Measurements from ENCODE around the gene FBXL3. TPM values are rescaled to one million over a fixed set of nuclear protein-coding genes. Genes with fewer than 3 reads are reported as not detected.
A peak's percentile ranks its signal among the peaks of the same experiment; 100 is the strongest.

Gene FBXL3
- polyA plus RNA-seq, 1 donor from 2014 or later, result 44.1 TPM

DNA sequence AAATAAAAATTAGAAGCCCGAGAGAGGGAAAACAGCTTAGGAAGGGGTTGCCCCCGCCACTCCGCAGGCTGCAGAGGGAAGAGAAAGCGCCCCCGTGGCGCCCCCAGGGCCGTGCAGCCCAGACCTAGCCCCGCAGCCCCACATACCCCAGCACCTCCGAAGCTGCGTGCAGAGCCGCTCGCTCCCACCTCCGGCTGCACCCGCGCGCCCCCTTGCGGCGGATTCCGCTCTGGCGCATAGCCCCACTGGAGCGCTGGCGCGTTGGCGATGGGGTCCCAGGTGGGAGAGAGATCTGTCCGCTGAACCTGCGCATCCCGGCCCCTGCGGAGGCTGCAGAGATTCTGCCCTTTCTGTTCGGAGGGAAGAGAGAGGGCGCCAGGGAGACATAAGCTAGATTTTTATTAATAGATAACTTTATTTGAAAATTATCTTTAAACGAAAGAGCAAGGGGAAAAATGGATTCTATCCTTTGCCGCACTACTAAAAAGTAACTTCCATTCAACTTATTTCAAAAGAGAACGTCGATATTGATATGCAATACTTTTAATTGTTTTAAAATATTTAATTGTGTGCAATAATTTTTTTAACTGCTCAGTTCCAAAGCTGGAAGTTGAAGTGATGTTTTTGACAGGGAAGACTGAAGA, 46.8 kb downstream of the FBXL3 start:
- Histone ChIP-seq H3K27me3 (ENCODE audit: insufficient read depth, low read depth, low read length) (peaks cover 9% of the 10 kb centered on the region), H3F3A (ENCODE audit: insufficient read depth, low read length, poor library complexity, severe bottlenecking) (no peaks in the 10 kb centered on the region), H4K20me1 (ENCODE audit: insufficient read depth) (no peaks in the 10 kb centered on the region), H3K4me2 (ENCODE audit: low read length) (no peak overlapping the region), H3K9ac (ENCODE audit: low read length) (no peak overlapping the region), H3K9me3 (ENCODE audit: low read length) (no peaks in the 10 kb centered on the region), H3K79me2 (replicated peaks; ENCODE audit: insufficient read depth, low read length) (no peaks in the 10 kb centered on the region), H3K36me3 (ENCODE audit: insufficient read depth, low read length) (no peaks in the 10 kb centered on the region), H2AFZ (ENCODE audit: low read depth, low read length) (no peak overlapping the region), H3K27ac (ENCODE audit: low read length) (no peak overlapping the region), H3K9me2 (ENCODE audit: insufficient read depth, low read length) (no peaks in the 10 kb centered on the region), H3K4me3 (ENCODE audit: low read length) (peak overlapping the region; percentile 31)
- TF ChIP-seq, protein P1, sequence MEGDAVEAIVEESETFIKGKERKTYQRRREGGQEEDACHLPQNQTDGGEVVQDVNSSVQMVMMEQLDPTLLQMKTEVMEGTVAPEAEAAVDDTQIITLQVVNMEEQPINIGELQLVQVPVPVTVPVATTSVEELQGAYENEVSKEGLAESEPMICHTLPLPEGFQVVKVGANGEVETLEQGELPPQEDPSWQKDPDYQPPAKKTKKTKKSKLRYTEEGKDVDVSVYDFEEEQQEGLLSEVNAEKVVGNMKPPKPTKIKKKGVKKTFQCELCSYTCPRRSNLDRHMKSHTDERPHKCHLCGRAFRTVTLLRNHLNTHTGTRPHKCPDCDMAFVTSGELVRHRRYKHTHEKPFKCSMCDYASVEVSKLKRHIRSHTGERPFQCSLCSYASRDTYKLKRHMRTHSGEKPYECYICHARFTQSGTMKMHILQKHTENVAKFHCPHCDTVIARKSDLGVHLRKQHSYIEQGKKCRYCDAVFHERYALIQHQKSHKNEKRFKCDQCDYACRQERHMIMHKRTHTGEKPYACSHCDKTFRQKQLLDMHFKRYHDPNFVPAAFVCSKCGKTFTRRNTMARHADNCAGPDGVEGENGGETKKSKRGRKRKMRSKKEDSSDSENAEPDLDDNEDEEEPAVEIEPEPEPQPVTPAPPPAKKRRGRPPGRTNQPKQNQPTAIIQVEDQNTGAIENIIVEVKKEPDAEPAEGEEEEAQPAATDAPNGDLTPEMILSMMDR (IDR thresholded peaks at IDR 0.05; ENCODE audit: poor library complexity, severe bottlenecking), result peak; percentile 78
- peak; percentile 67 for TF ChIP-seq SMC3 (conservative IDR thresholded peaks at IDR 0.05; ENCODE audit: poor library complexity)
- no peak for TF ChIP-seq EZH2 (IDR thresholded peaks at IDR 0.05; ENCODE audit: borderline replicate concordance, insufficient read depth, low read length, poor library complexity, severe bottlenecking)
- TF ChIP-seq RAD21 (conservative IDR thresholded peaks at IDR 0.05), result peak; percentile 58
- TF ChIP-seq, protein P2, sequence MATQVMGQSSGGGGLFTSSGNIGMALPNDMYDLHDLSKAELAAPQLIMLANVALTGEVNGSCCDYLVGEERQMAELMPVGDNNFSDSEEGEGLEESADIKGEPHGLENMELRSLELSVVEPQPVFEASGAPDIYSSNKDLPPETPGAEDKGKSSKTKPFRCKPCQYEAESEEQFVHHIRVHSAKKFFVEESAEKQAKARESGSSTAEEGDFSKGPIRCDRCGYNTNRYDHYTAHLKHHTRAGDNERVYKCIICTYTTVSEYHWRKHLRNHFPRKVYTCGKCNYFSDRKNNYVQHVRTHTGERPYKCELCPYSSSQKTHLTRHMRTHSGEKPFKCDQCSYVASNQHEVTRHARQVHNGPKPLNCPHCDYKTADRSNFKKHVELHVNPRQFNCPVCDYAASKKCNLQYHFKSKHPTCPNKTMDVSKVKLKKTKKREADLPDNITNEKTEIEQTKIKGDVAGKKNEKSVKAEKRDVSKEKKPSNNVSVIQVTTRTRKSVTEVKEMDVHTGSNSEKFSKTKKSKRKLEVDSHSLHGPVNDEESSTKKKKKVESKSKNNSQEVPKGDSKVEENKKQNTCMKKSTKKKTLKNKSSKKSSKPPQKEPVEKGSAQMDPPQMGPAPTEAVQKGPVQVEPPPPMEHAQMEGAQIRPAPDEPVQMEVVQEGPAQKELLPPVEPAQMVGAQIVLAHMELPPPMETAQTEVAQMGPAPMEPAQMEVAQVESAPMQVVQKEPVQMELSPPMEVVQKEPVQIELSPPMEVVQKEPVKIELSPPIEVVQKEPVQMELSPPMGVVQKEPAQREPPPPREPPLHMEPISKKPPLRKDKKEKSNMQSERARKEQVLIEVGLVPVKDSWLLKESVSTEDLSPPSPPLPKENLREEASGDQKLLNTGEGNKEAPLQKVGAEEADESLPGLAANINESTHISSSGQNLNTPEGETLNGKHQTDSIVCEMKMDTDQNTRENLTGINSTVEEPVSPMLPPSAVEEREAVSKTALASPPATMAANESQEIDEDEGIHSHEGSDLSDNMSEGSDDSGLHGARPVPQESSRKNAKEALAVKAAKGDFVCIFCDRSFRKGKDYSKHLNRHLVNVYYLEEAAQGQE (IDR thresholded peaks at IDR 0.05; ENCODE audit: borderline replicate concordance), result no peak

DNA sequence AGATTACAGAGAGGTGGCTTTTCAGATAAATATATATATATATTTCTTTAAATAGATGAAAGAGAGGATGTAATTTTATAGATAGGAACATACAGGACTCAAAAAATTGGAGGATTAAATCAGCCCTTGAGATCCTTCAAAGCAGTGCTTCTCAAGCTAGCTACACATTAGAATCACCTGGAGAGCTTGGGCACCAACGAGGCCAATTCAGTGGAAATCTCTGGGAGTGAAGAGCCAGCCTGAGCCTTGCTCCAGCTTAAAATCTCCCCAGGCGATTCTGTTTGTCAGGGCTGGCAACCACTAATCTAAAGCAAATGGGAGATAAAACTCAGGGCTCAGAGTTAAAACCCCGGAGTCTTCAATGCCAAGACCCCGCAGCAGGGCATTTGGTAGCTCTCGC, 50.0 kb downstream of the FBXL3 start:
- Histone ChIP-seq H3F3A (ENCODE audit: insufficient read depth, low read length, poor library complexity, severe bottlenecking) (no peaks in the 10 kb centered on the region), H3K4me2 (ENCODE audit: low read length) (no peak overlapping the region), H2AFZ (ENCODE audit: low read depth, low read length) (no peak overlapping the region), H3K9ac (ENCODE audit: low read length) (no peak overlapping the region), H4K20me1 (ENCODE audit: insufficient read depth) (no peaks in the 10 kb centered on the region), H3K9me2 (ENCODE audit: insufficient read depth, low read length) (no peaks in the 10 kb centered on the region), H3K4me3 (ENCODE audit: low read length) (no peak overlapping the region), H3K9me3 (ENCODE audit: low read length) (no peaks in the 10 kb centered on the region), H3K36me3 (ENCODE audit: insufficient read depth, low read length) (no peaks in the 10 kb centered on the region), H3K79me2 (replicated peaks; ENCODE audit: insufficient read depth, low read length) (no peaks in the 10 kb centered on the region), H3K27me3 (ENCODE audit: insufficient read depth, low read depth, low read length) (peaks cover 9% of the 10 kb centered on the region), H3K27ac (ENCODE audit: low read length) (no peak overlapping the region)
- TF ChIP-seq, protein P1 (IDR thresholded peaks at IDR 0.05; ENCODE audit: poor library complexity, severe bottlenecking), result no peak
- no peak for TF ChIP-seq MXI1 (conservative IDR thresholded peaks at IDR 0.05; ENCODE audit: poor library complexity, severe bottlenecking)
- TF ChIP-seq TAF1 (IDR thresholded peaks at IDR 0.05; ENCODE audit: low read depth), result no peak

All from neural cell (in vitro differentiated cells).